Measurements from ENCODE around the gene PTGDR2.

GRCh38 chr11:60840470-60841430 lies 15.0 kb downstream of the PTGDR2 start:
- TF ChIP-seq POLR2A (IDR thresholded peaks at IDR 0.05) (no peak), CTCF (IDR thresholded peaks at IDR 0.05) (no peak), POLR2AphosphoS5 (IDR thresholded peaks at IDR 0.05) (no peak)

Data from breast epithelium (tissue), 3 donors.